Esophagus muscularis mucosa (tissue), 4 donors: ENCODE data around the gene KAZN. TPM values are rescaled to one million over a fixed set of nuclear protein-coding genes. Genes with fewer than 3 reads are reported as not detected.

Experiments
- DNase-seq: peaks from one replicate; pipeline ENCODE4 v3.0.0-alpha.2; 2017; ENCODE audit errors: extremely low spot score
- H3K27ac ChIP-seq, 4 donors: fragments of 200-600 bp; sonication (generic); replicated peaks in 1 of 4; 1 replicate in 3 of 4; 2 replicates in 1 of 4; pipeline ENCODE4 v1.5.1; 2016 to 2019; ENCODE audit warnings: mild to moderate bottlenecking in 1 of 4
- H3K27me3 ChIP-seq, 4 donors: fragments of 200-600 bp; sonication (generic); one replicate each; pipeline versions ENCODE4 v1.5.1 to v1.6.0; 2016 to 2019
- H3K36me3 ChIP-seq, 4 donors: fragments of 200-600 bp; sonication (generic); one replicate each; pipeline ENCODE4 v1.5.1; 2016 to 2019
- H3K4me1 ChIP-seq, 4 donors: fragments of 200-600 bp; sonication (generic); one replicate each; pipeline ENCODE4 v1.5.1; 2016 to 2019
- H3K4me3 ChIP-seq, 4 donors: fragments of 200-600 bp; sonication (generic); 1 replicate in 2 of 4; 2 replicates in 2 of 4; pipeline ENCODE4 v1.5.1; 2016 to 2019; ENCODE audit warnings: mild to moderate bottlenecking in 4 of 4, moderate library complexity in 1 of 4
- H3K9me3 ChIP-seq, 4 donors: fragments of 200-600 bp; sonication (generic); 1 replicate in 3 of 4; 2 replicates in 1 of 4; pipeline ENCODE4 v1.5.1; 2016 to 2019
- CTCF ChIP-seq, 3 experiments: fragments of 200-600 bp in 2 of 3; fragments of 450-650 bp in 1 of 3; sonication (generic) in 2 of 3; IDR thresholded peaks; one replicate each; pipeline ENCODE4 v1.5.1; 2017 to 2019; ENCODE audit warnings: antibody characterized with exemption in 3 of 3, mild to moderate bottlenecking in 2 of 3, moderate library complexity in 1 of 3
- EP300 ChIP-seq: sonication (generic); formaldehyde crosslinking; IDR thresholded peaks from one replicate; pipeline ENCODE4 v1.6.1; 2017; ENCODE audit warnings: antibody characterized with exemption
- POLR2A ChIP-seq: fragments of 450-650 bp; IDR thresholded peaks from one replicate; pipeline ENCODE4 v1.6.1; 2017; ENCODE audit warnings: antibody characterized with exemption, moderate library complexity, mild to moderate bottlenecking, low read depth
- POLR2AphosphoS5 ChIP-seq, 2 donors: sonication (generic); formaldehyde crosslinking; IDR thresholded peaks; one replicate each; pipeline ENCODE4 v1.6.1; 2017; ENCODE audit warnings: antibody characterized with exemption in 2 of 2
- WGBS: methylation state at CpG from one replicate; pipeline ENCODE4 v1.1.5; 2018; 5-methylcytosine and 5-hydroxymethylcytosine counted together
- intact Hi-C: fragments of 100-400 bp; cut with DNase I; formaldehyde crosslinking; loops from one replicate; pipeline ENCODE4 v1.15.1; 2023
- total RNA-seq, 4 donors: library from RNA; depleted of rRNA; stranded (reverse); fragments of >200 nt; gene quantifications; one replicate each; pipeline versions ENCODE4 v1.1.0 to v1.2.1, GENCODE V29; 2016

Gene KAZN
- total RNA-seq, 4 donors from 2014 or later: 9.9 to 14.1 (median 11.9) TPM

GRCh38 chr1:15065291-15065690 is 466.8 kb downstream of the KAZN start:
- Histone ChIP-seq H3K27me3 (no peaks in the 10 kb centered on the region), H3K36me3 (peaks cover 0 to 40% (median 19%) of the 10 kb centered on the region in 4 donors), H3K4me3 (no peak overlapping the region), H3K4me1 (no peaks in the 10 kb centered on the region), H3K9me3 (peaks cover 0 to 10% (median 3%) of the 10 kb centered on the region in 4 donors), H3K27ac (no peak overlapping the region)
- DNase-seq: no peak
- 92% methylated on average over 7 of the region's 7 CpGs for WGBS
- no peak for TF ChIP-seq POLR2AphosphoS5 (IDR thresholded peaks at IDR 0.05)
- TF ChIP-seq CTCF (IDR thresholded peaks at IDR 0.05): no peak
- no peak for TF ChIP-seq POLR2A
- no peak for TF ChIP-seq EP300
- intact Hi-C loops: no loop called here

DNA sequence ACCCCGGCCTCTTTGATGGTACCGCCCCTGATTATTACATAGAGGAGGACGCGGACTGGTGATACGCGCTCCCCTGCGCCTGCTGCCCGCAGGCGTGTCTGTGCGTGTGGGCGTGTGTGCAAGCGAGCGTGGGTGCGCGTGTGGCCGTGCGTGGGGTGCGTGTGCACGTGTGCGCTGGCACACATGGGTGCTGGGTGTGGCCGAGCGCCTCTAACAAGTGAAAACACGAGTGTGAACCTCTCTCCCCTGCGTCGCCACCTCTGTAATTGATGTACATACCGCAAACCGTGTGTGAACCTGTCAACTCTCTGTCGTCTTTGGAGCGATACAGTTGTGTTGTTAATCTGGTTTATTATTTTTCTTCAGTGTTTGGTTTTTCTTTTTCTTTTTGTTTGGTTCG is 467.3 kb downstream of the KAZN start:
- Histone ChIP-seq H3K9me3 (peaks cover 0 to 10% (median 3%) of the 10 kb centered on the region in 4 donors), H3K27ac (no peak overlapping the region), H3K4me1 (no peaks in the 10 kb centered on the region), H3K27me3 (no peaks in the 10 kb centered on the region), H3K36me3 (peaks cover 0 to 39% (median 19%) of the 10 kb centered on the region in 4 donors), H3K4me3 (no peak overlapping the region)
- DNase-seq: no peak
- TF ChIP-seq EP300: no peak
- TF ChIP-seq POLR2A: no peak
- no peak for TF ChIP-seq CTCF (IDR thresholded peaks at IDR 0.05)
- TF ChIP-seq POLR2AphosphoS5 (IDR thresholded peaks at IDR 0.05): no peak
- intact Hi-C loops: no loop called here
- 93% methylated on average over 27 of the region's 30 CpGs for WGBS

GRCh38 chr1:15066191-15066590 is 467.7 kb downstream of the KAZN start:
- 85% methylated on average over 15 of the region's 15 CpGs for WGBS
- H3K36me3 ChIP-seq: peaks cover 0 to 39% (median 19%) of the 10 kb centered on the region in 4 donors
- H3K9me3 ChIP-seq: peaks cover 0 to 10% (median 3%) of the 10 kb centered on the region in 4 donors
- H3K27me3 ChIP-seq: no peaks in the 10 kb centered on the region
- no peaks in the 10 kb centered on the region for H3K4me1 ChIP-seq
- H3K4me3 ChIP-seq: no peak overlapping the region
- intact Hi-C loops: no loop called here
- TF ChIP-seq CTCF (IDR thresholded peaks at IDR 0.05) (no peak), POLR2A (no peak), EP300 (no peak), POLR2AphosphoS5 (IDR thresholded peaks at IDR 0.05) (no peak)
- DNase-seq: no peak
- H3K27ac ChIP-seq: no peak overlapping the region

GRCh38 chr1:15067148-15067547 is 468.7 kb downstream of the KAZN start:
- H3K27ac ChIP-seq: peak overlapping the region; percentile 1 to 41 (median 22)
- H3K27me3 ChIP-seq: no peaks in the 10 kb centered on the region
- no peak for DNase-seq
- 83% methylated on average over 4 of the region's 4 CpGs for WGBS
- intact Hi-C loops: no loop called here
- H3K9me3 ChIP-seq: peaks cover 0 to 6% (median 2%) of the 10 kb centered on the region in 4 donors
- no peaks in the 10 kb centered on the region for H3K4me1 ChIP-seq
- TF ChIP-seq CTCF (IDR thresholded peaks at IDR 0.05) (no peak), EP300 (no peak), POLR2A (no peak), POLR2AphosphoS5 (IDR thresholded peaks at IDR 0.05) (no peak)
- peaks cover 0 to 36% (median 18%) of the 10 kb centered on the region in 4 donors for H3K36me3 ChIP-seq
- H3K4me3 ChIP-seq: no peak overlapping the region

- intact Hi-C loops: no loop called here
- TF ChIP-seq POLR2A (no peak), EP300 (no peak), CTCF (IDR thresholded peaks at IDR 0.05) (no peak), POLR2AphosphoS5 (IDR thresholded peaks at IDR 0.05) (no peak)
- no peaks in the 10 kb centered on the region for H3K27me3 ChIP-seq
- H3K4me3 ChIP-seq: no peak overlapping the region
- H3K36me3 ChIP-seq: peaks cover 0 to 31% (median 11%) of the 10 kb centered on the region in 4 donors
- 93% methylated on average over 9 of the region's 14 CpGs for WGBS
- no peaks in the 10 kb centered on the region for H3K9me3 ChIP-seq
- no peak for DNase-seq
- peak overlapping the region in 3 of 4 donors; percentile 23 to 47 (median 23) for H3K27ac ChIP-seq
- H3K4me1 ChIP-seq: no peaks in the 10 kb centered on the region
Observed at GRCh38 chr1:15068152-15068551, 469.7 kb downstream of the KAZN start.
